ENCODE results near the gene ERV3-1. TPM values are rescaled to one million over a fixed set of nuclear protein-coding genes. Genes with fewer than 3 reads are reported as not detected.

ERV3-1 gene
- total and polyA plus RNA-seq, 9 of the 15 experiments (the other 6 are each of a cell fraction or from before 2014, with no cell fraction given) = 10.2 to 30.0 (median 22.0) TPM

DNA sequence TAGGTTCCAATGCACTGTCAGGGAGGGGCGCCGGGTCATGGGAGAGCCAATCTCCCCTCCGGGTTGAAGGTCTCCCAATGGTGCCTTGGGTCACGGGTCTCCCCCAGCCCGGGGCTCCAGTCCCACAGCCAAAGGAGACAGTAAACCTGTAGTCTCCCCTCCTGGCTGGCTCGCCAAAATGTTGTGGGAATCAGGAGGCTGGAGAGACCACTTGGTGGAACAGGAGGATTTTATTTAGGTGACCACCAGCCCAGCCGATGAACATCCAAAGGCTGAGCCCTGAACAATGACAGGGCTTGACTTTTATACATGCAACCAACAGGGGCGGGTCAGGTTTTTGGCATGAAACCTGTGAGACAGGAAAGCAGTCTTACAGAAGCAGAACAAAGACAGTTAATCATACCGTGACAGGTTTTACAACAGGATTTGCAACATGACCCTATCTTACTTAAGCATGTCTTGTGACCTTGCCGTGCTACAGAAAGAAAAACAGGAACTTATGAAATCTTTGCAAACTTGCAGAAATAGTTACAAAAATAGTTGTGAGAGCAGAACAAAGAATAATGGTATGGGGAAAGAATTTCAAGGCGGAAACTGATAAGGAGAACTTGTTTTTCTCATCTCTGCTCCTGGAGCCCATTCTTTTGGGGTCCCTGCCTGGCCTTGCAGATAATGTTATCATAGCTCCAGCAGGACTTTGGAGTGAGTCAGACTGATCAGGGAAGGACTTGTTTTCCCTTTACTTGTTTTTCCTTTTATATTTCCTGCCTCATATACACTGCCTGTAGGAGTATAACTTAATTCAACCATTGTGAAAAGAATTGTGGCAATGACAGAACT lies 7.1 kb downstream of the ERV3-1 start (continued):
- TF ChIP-seq, protein P1, sequence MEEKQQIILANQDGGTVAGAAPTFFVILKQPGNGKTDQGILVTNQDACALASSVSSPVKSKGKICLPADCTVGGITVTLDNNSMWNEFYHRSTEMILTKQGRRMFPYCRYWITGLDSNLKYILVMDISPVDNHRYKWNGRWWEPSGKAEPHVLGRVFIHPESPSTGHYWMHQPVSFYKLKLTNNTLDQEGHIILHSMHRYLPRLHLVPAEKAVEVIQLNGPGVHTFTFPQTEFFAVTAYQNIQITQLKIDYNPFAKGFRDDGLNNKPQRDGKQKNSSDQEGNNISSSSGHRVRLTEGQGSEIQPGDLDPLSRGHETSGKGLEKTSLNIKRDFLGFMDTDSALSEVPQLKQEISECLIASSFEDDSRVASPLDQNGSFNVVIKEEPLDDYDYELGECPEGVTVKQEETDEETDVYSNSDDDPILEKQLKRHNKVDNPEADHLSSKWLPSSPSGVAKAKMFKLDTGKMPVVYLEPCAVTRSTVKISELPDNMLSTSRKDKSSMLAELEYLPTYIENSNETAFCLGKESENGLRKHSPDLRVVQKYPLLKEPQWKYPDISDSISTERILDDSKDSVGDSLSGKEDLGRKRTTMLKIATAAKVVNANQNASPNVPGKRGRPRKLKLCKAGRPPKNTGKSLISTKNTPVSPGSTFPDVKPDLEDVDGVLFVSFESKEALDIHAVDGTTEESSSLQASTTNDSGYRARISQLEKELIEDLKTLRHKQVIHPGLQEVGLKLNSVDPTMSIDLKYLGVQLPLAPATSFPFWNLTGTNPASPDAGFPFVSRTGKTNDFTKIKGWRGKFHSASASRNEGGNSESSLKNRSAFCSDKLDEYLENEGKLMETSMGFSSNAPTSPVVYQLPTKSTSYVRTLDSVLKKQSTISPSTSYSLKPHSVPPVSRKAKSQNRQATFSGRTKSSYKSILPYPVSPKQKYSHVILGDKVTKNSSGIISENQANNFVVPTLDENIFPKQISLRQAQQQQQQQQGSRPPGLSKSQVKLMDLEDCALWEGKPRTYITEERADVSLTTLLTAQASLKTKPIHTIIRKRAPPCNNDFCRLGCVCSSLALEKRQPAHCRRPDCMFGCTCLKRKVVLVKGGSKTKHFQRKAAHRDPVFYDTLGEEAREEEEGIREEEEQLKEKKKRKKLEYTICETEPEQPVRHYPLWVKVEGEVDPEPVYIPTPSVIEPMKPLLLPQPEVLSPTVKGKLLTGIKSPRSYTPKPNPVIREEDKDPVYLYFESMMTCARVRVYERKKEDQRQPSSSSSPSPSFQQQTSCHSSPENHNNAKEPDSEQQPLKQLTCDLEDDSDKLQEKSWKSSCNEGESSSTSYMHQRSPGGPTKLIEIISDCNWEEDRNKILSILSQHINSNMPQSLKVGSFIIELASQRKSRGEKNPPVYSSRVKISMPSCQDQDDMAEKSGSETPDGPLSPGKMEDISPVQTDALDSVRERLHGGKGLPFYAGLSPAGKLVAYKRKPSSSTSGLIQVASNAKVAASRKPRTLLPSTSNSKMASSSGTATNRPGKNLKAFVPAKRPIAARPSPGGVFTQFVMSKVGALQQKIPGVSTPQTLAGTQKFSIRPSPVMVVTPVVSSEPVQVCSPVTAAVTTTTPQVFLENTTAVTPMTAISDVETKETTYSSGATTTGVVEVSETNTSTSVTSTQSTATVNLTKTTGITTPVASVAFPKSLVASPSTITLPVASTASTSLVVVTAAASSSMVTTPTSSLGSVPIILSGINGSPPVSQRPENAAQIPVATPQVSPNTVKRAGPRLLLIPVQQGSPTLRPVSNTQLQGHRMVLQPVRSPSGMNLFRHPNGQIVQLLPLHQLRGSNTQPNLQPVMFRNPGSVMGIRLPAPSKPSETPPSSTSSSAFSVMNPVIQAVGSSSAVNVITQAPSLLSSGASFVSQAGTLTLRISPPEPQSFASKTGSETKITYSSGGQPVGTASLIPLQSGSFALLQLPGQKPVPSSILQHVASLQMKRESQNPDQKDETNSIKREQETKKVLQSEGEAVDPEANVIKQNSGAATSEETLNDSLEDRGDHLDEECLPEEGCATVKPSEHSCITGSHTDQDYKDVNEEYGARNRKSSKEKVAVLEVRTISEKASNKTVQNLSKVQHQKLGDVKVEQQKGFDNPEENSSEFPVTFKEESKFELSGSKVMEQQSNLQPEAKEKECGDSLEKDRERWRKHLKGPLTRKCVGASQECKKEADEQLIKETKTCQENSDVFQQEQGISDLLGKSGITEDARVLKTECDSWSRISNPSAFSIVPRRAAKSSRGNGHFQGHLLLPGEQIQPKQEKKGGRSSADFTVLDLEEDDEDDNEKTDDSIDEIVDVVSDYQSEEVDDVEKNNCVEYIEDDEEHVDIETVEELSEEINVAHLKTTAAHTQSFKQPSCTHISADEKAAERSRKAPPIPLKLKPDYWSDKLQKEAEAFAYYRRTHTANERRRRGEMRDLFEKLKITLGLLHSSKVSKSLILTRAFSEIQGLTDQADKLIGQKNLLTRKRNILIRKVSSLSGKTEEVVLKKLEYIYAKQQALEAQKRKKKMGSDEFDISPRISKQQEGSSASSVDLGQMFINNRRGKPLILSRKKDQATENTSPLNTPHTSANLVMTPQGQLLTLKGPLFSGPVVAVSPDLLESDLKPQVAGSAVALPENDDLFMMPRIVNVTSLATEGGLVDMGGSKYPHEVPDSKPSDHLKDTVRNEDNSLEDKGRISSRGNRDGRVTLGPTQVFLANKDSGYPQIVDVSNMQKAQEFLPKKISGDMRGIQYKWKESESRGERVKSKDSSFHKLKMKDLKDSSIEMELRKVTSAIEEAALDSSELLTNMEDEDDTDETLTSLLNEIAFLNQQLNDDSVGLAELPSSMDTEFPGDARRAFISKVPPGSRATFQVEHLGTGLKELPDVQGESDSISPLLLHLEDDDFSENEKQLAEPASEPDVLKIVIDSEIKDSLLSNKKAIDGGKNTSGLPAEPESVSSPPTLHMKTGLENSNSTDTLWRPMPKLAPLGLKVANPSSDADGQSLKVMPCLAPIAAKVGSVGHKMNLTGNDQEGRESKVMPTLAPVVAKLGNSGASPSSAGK (IDR thresholded peaks at IDR 0.05) = peak; percentile 64; the same call in 1 of the 2 replicates
- TF ChIP-seq STAT6 (CRISPR knock-in tag; IDR thresholded peaks at IDR 0.05) (no peak), PHB2 (IDR thresholded peaks at IDR 0.05; ENCODE audit: low read depth) (peak; percentile 96)
- TF ChIP-seq, protein P2, sequence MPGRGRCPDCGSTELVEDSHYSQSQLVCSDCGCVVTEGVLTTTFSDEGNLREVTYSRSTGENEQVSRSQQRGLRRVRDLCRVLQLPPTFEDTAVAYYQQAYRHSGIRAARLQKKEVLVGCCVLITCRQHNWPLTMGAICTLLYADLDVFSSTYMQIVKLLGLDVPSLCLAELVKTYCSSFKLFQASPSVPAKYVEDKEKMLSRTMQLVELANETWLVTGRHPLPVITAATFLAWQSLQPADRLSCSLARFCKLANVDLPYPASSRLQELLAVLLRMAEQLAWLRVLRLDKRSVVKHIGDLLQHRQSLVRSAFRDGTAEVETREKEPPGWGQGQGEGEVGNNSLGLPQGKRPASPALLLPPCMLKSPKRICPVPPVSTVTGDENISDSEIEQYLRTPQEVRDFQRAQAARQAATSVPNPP (IDR thresholded peaks at IDR 0.05; ENCODE audit: borderline replicate concordance, insufficient read depth, insufficient read length) = no peak
- TF ChIP-seq, protein P3, sequence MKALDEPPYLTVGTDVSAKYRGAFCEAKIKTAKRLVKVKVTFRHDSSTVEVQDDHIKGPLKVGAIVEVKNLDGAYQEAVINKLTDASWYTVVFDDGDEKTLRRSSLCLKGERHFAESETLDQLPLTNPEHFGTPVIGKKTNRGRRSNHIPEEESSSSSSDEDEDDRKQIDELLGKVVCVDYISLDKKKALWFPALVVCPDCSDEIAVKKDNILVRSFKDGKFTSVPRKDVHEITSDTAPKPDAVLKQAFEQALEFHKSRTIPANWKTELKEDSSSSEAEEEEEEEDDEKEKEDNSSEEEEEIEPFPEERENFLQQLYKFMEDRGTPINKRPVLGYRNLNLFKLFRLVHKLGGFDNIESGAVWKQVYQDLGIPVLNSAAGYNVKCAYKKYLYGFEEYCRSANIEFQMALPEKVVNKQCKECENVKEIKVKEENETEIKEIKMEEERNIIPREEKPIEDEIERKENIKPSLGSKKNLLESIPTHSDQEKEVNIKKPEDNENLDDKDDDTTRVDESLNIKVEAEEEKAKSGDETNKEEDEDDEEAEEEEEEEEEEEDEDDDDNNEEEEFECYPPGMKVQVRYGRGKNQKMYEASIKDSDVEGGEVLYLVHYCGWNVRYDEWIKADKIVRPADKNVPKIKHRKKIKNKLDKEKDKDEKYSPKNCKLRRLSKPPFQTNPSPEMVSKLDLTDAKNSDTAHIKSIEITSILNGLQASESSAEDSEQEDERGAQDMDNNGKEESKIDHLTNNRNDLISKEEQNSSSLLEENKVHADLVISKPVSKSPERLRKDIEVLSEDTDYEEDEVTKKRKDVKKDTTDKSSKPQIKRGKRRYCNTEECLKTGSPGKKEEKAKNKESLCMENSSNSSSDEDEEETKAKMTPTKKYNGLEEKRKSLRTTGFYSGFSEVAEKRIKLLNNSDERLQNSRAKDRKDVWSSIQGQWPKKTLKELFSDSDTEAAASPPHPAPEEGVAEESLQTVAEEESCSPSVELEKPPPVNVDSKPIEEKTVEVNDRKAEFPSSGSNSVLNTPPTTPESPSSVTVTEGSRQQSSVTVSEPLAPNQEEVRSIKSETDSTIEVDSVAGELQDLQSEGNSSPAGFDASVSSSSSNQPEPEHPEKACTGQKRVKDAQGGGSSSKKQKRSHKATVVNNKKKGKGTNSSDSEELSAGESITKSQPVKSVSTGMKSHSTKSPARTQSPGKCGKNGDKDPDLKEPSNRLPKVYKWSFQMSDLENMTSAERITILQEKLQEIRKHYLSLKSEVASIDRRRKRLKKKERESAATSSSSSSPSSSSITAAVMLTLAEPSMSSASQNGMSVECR (CRISPR knock-in tag; IDR thresholded peaks at IDR 0.05) = no peak

Measured in K562 (cell line).